Activated T-helper 1 cell treated with anti-CD3 and anti-CD28 coated beads, Interleukin-12 subunit alpha, Interleukin-12 subunit beta, Interleukin-2, Interleukin-4 antibody, amounts not matched to agents 30 ng/mL and 10 ng/mL and 1 ng/mL, durations not matched to agents 14 hours and 24 hours and 36 hours (primary cell): ENCODE measurements around the gene MMP7. TPM values are rescaled to one million over a fixed set of nuclear protein-coding genes. Genes with fewer than 3 reads are reported as not detected.

Experiments
- DNase-seq: peaks from one replicate; pipeline ENCODE4 v3.0.0; 2021; ENCODE audit warnings: low spot score
- H3K27ac Mint-ChIP-seq: one replicate; pipeline ENCODE4 v1.8.0; 2021; ENCODE audit warnings: mild to moderate bottlenecking, mixed read lengths
- H3K27me3 Mint-ChIP-seq: one replicate; pipeline ENCODE4 v1.8.0; 2022; ENCODE audit warnings: mild to moderate bottlenecking, moderate library complexity, mixed read lengths; ENCODE audit not compliant: insufficient read depth
- H3K36me3 Mint-ChIP-seq: one replicate; pipeline ENCODE4 v1.8.0; 2021; ENCODE audit warnings: low read depth, mixed read lengths
- H3K4me1 Mint-ChIP-seq: one replicate; pipeline ENCODE4 v1.8.0; 2021; ENCODE audit warnings: low read depth, mixed read lengths
- H3K4me3 Mint-ChIP-seq: one replicate; pipeline ENCODE4 v1.8.0; 2021; ENCODE audit warnings: mild to moderate bottlenecking, moderate library complexity, mixed read lengths
- H3K9me3 Mint-ChIP-seq: one replicate; pipeline ENCODE4 v1.8.0; 2021; ENCODE audit warnings: mixed read lengths
- intact Hi-C: fragments of 100-400 bp; cut with micrococcal nuclease; formaldehyde crosslinking; loops from one replicate; pipeline ENCODE4 v1.15.1; 2024
- total RNA-seq: library from RNA; stranded (reverse); gene quantifications from 2 replicates; pipeline ENCODE4 v1.2.3, GENCODE V29; 2022

Gene MMP7
- total RNA-seq, 1 donor from 2014 or later = not detected

- Mint-ChIP-seq H3K9me3 (no peaks in the 10 kb centered on the region), H3K4me3 (no peak overlapping the region), H3K4me1 (peaks cover 13% of the 10 kb centered on the region), H3K27me3 (peaks cover 8% of the 10 kb centered on the region), H3K27ac (no peak overlapping the region), H3K36me3 (peaks cover 6% of the 10 kb centered on the region)
- DNase-seq = no peak
- intact Hi-C loops = no loop called here
Observed at GRCh38 chr11:102555091-102555490, 24.5 kb upstream of the MMP7 start.

GRCh38 chr11:102553835-102554282 is 23.3 kb upstream of the MMP7 start:
- intact Hi-C loops = no loop called here
- Mint-ChIP-seq H3K4me1 (peaks cover under 1% of the 10 kb centered on the region), H3K27ac (no peak overlapping the region), H3K9me3 (no peaks in the 10 kb centered on the region), H3K36me3 (peaks cover 3% of the 10 kb centered on the region), H3K4me3 (no peak overlapping the region), H3K27me3 (peaks cover 6% of the 10 kb centered on the region)
- DNase-seq = no peak

- intact Hi-C loops = no loop called here
- Mint-ChIP-seq H3K36me3 (peaks cover 3% of the 10 kb centered on the region), H3K4me1 (no peaks in the 10 kb centered on the region), H3K9me3 (no peaks in the 10 kb centered on the region), H3K4me3 (no peak overlapping the region), H3K27me3 (peaks cover 6% of the 10 kb centered on the region), H3K27ac (no peak overlapping the region)
- no peak for DNase-seq
Observed at GRCh38 chr11:102552447-102553194, 22.1 kb upstream of the MMP7 start.

- Mint-ChIP-seq H3K9me3 (no peaks in the 10 kb centered on the region), H3K4me3 (no peak overlapping the region), H3K36me3 (peaks cover 3% of the 10 kb centered on the region), H3K27ac (no peak overlapping the region), H3K27me3 (peaks cover 6% of the 10 kb centered on the region), H3K4me1 (no peaks in the 10 kb centered on the region)
- DNase-seq = no peak
- intact Hi-C loops = no loop called here
Observed at GRCh38 chr11:102552020-102552419, 21.5 kb upstream of the MMP7 start.

GRCh38 chr11:102551169-102551781 is 20.7 kb upstream of the MMP7 start:
- peaks cover 6% of the 10 kb centered on the region for H3K27me3 Mint-ChIP-seq
- intact Hi-C loops = no loop called here
- no peak overlapping the region for H3K27ac Mint-ChIP-seq
- no peak for DNase-seq
- H3K36me3 Mint-ChIP-seq = peaks cover 3% of the 10 kb centered on the region
- no peak overlapping the region for H3K4me3 Mint-ChIP-seq
- H3K4me1 Mint-ChIP-seq = no peaks in the 10 kb centered on the region
- no peaks in the 10 kb centered on the region for H3K9me3 Mint-ChIP-seq

- intact Hi-C loops = no loop called here
- no peaks in the 10 kb centered on the region for H3K27me3 Mint-ChIP-seq
- no peaks in the 10 kb centered on the region for H3K36me3 Mint-ChIP-seq
- no peaks in the 10 kb centered on the region for H3K9me3 Mint-ChIP-seq
- H3K4me1 Mint-ChIP-seq = peaks cover 5% of the 10 kb centered on the region
- no peak overlapping the region for H3K27ac Mint-ChIP-seq
- DNase-seq = no peak
- no peak overlapping the region for H3K4me3 Mint-ChIP-seq
Observed at GRCh38 chr11:102546923-102547471, 16.4 kb upstream of the MMP7 start.

GRCh38 chr11:102546427-102546826 is 15.9 kb upstream of the MMP7 start:
- H3K4me3 Mint-ChIP-seq = no peak overlapping the region
- no peak overlapping the region for H3K27ac Mint-ChIP-seq
- H3K27me3 Mint-ChIP-seq = no peaks in the 10 kb centered on the region
- DNase-seq = no peak
- intact Hi-C loops = no loop called here
- no peaks in the 10 kb centered on the region for H3K9me3 Mint-ChIP-seq
- H3K4me1 Mint-ChIP-seq = peaks cover 5% of the 10 kb centered on the region
- H3K36me3 Mint-ChIP-seq = no peaks in the 10 kb centered on the region

- Mint-ChIP-seq H3K36me3 (no peaks in the 10 kb centered on the region), H3K9me3 (no peaks in the 10 kb centered on the region), H3K4me1 (peaks cover 5% of the 10 kb centered on the region), H3K27ac (no peak overlapping the region), H3K27me3 (no peaks in the 10 kb centered on the region), H3K4me3 (no peak overlapping the region)
- no peak for DNase-seq
- intact Hi-C loops = no loop called here
Observed at GRCh38 chr11:102545701-102546100, 15.2 kb upstream of the MMP7 start.

GRCh38 chr11:102544594-102544993 is 14.0 kb upstream of the MMP7 start:
- intact Hi-C loops = no loop called here
- no peak for DNase-seq
- peaks cover 3% of the 10 kb centered on the region for H3K27me3 Mint-ChIP-seq
- no peak overlapping the region for H3K4me3 Mint-ChIP-seq
- no peaks in the 10 kb centered on the region for H3K9me3 Mint-ChIP-seq
- no peak overlapping the region for H3K27ac Mint-ChIP-seq
- H3K36me3 Mint-ChIP-seq = no peaks in the 10 kb centered on the region
- H3K4me1 Mint-ChIP-seq = peaks cover 5% of the 10 kb centered on the region

GRCh38 chr11:102539567-102539966 is 9.0 kb upstream of the MMP7 start:
- Mint-ChIP-seq H3K9me3 (no peaks in the 10 kb centered on the region), H3K4me1 (no peaks in the 10 kb centered on the region), H3K4me3 (no peak overlapping the region), H3K36me3 (no peaks in the 10 kb centered on the region), H3K27me3 (peaks cover 13% of the 10 kb centered on the region), H3K27ac (no peak overlapping the region)
- intact Hi-C loops = no loop called here
- no peak for DNase-seq

GRCh38 chr11:102538932-102539331 is 8.4 kb upstream of the MMP7 start:
- no peaks in the 10 kb centered on the region for H3K36me3 Mint-ChIP-seq
- H3K27ac Mint-ChIP-seq = no peak overlapping the region

GRCh38 chr11:102534261-102534872 is 3.8 kb upstream of the MMP7 start:
- peaks cover 12% of the 10 kb centered on the region for H3K27me3 Mint-ChIP-seq
- peaks cover 5% of the 10 kb centered on the region for H3K4me1 Mint-ChIP-seq
- no peak overlapping the region for H3K27ac Mint-ChIP-seq
- intact Hi-C loops = no loop called here
- no peaks in the 10 kb centered on the region for H3K9me3 Mint-ChIP-seq
- H3K4me3 Mint-ChIP-seq = no peak overlapping the region
- no peak for DNase-seq
- H3K36me3 Mint-ChIP-seq = no peaks in the 10 kb centered on the region

More at GRCh38 chr11:102538932-102539331, 8.4 kb upstream of the MMP7 start:
- intact Hi-C loops = no loop called here
- Mint-ChIP-seq H3K9me3 (no peaks in the 10 kb centered on the region), H3K4me3 (no peak overlapping the region), H3K4me1 (no peaks in the 10 kb centered on the region), H3K27me3 (peaks cover 13% of the 10 kb centered on the region)
- DNase-seq = no peak

GRCh38 chr11:102528618-102529017 is 1.9 kb downstream of the MMP7 start:
- Mint-ChIP-seq H3K36me3 (no peaks in the 10 kb centered on the region), H3K4me3 (no peak overlapping the region)
- intact Hi-C loops = no loop called here

More at GRCh38 chr11:102528618-102529017, 1.9 kb downstream of the MMP7 start:
- Mint-ChIP-seq H3K9me3 (no peaks in the 10 kb centered on the region), H3K4me1 (peaks cover 5% of the 10 kb centered on the region), H3K27ac (no peak overlapping the region), H3K27me3 (peaks cover 6% of the 10 kb centered on the region)
- DNase-seq = no peak
